Measurements from ENCODE around the gene HSPB6.
A peak's percentile ranks its signal among the peaks of the same experiment; 100 is the strongest.

Gene HSPB6

GRCh38 chr19:35720163-35720524 lies 36.7 kb downstream of the HSPB6 start:
- no peak for TF ChIP-seq POLR2A (IDR thresholded peaks at IDR 0.05; ENCODE audit: low read length)
- no peak for TF ChIP-seq GATA1 (IDR thresholded peaks at IDR 0.05; ENCODE audit: low read depth, low read length)
- no peak for DNase-seq

- TF ChIP-seq GATA1 (IDR thresholded peaks at IDR 0.05; ENCODE audit: low read depth, low read length) (no peak), POLR2A (IDR thresholded peaks at IDR 0.05; ENCODE audit: low read length) (no peak)
- DNase-seq: no peak
These were observed 37.2 kb downstream of the HSPB6 start for GRCh38 chr19:35719402-35720162.

DNA sequence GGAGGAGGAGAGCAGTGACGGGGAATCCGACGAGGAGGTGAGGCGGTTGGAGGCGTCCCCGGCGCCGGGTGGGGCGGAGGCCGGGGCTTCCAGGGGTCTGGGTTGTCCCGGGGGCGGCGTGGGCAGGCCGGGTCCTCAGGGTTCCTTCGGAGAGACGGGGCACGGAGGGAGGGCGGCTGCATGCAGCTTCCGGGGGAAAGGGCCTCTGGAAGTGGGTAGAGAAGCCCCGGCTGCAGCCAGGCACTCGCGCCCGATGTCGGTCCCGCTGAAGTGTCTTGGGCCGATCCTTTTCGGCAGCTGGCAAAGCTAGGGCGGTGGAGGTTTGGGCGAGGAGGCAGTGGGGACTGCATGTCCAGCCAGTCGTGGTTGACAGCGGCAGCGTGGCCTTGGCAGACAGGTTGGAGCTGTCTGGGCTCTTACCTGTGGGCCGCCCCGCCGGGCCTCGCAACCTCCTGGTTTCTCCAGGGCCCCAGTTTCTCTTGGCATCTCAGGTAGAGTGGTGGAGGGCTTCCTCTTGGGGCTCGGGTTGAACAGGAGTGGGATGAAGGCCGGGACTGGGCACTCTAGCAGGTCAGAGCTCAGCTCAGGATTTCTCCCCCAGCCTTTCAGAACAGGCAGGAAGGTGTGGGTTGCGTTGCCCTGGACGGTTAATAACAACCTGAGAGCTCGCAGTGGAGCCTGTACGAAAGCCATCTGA lies 38.3 kb downstream of the HSPB6 start:
- TF ChIP-seq GATA1 (IDR thresholded peaks at IDR 0.05; ENCODE audit: low read depth, low read length): no peak
- no peak for TF ChIP-seq POLR2A (IDR thresholded peaks at IDR 0.05; ENCODE audit: low read length)
- peak; percentile 60 to 67 for DNase-seq

GRCh38 chr19:35717665-35718344 lies 39.0 kb downstream of the HSPB6 start, which contains the start of gene KMT2B:
Gene KMT2B, plus strand, starts transcription at chr19:35718003. Its CDS starts 16 bp downstream, at chr19:35718019.
- TF ChIP-seq POLR2A (IDR thresholded peaks at IDR 0.05; ENCODE audit: low read length) (no peak), GATA1 (IDR thresholded peaks at IDR 0.05; ENCODE audit: low read depth, low read length) (no peak)
- peak; percentile 94 to 97 for DNase-seq

DNA sequence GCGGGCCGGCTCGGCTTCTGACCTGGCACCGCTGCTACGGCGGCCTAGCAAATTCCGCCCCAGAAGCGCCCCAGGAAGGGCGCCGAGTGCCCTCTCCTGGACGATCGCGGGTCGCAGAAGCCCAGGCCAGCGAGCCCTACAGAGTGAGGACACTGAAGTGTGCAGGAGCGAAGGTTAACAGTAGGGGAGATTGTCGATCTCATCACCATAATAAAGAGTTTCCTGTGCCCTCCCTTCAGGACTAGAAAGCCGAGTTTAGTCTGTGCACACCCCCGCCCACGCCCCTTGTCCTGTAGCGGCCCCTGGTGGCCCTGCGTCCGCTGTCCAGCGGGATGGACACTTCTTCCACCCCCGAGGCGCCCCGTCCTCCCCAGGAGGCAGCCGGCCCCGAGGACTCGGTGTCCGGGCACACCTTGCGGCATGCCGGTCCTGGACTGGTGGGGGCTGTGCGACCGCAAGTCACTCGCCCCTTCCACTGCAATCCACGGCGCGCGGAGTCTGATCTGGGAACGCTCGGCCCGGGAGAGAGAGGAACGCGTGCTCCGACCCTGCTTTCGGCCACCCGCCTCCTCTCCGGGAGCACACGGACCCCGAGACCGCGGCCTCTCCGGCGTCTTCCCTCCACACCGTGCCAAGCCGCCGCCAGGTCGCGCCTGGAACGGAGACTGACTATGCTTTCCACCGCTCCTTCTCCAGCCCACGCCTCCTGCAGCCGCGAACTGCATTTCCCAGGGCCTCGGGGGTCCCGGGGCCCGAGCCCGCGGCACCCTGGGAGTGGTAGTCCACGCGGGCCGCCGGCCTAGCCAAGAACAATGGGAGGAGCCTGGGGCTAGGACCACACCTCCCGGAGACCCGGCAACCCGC lies 39.8 kb downstream of the HSPB6 start:
- no peak for TF ChIP-seq POLR2A (IDR thresholded peaks at IDR 0.05; ENCODE audit: low read length)
- TF ChIP-seq GATA1 (IDR thresholded peaks at IDR 0.05; ENCODE audit: low read depth, low read length): no peak

GRCh38 chr19:35715981-35716800 lies 40.6 kb downstream of the HSPB6 start:
- TF ChIP-seq POLR2A (IDR thresholded peaks at IDR 0.05; ENCODE audit: low read length): no peak
- TF ChIP-seq GATA1 (IDR thresholded peaks at IDR 0.05; ENCODE audit: low read depth, low read length): no peak
- no peak for DNase-seq

More for the DNA sequence above, 39.8 kb downstream of the HSPB6 start:
- peak; percentile 89 to 97 for DNase-seq

GRCh38 chr19:35715355-35715809 lies 41.4 kb downstream of the HSPB6 start:
- no peak for TF ChIP-seq GATA1 (IDR thresholded peaks at IDR 0.05; ENCODE audit: low read depth, low read length)
- DNase-seq: no peak

- TF ChIP-seq POLR2A (IDR thresholded peaks at IDR 0.05; ENCODE audit: low read length): no peak
- TF ChIP-seq GATA1 (IDR thresholded peaks at IDR 0.05; ENCODE audit: low read depth, low read length): no peak
- peak in 1 of 2 experiments; percentile 24 for DNase-seq
These were observed 42.1 kb downstream of the HSPB6 start for GRCh38 chr19:35714601-35715354.

- DNase-seq: peak; percentile 43 to 47
- TF ChIP-seq POLR2A (IDR thresholded peaks at IDR 0.05; ENCODE audit: low read length) (no peak), GATA1 (IDR thresholded peaks at IDR 0.05; ENCODE audit: low read depth, low read length) (no peak)
These were observed 42.8 kb downstream of the HSPB6 start for GRCh38 chr19:35713904-35714495.

GRCh38 chr19:35713506-35713850 lies 43.4 kb downstream of the HSPB6 start:
- no peak for DNase-seq
- TF ChIP-seq POLR2A (IDR thresholded peaks at IDR 0.05; ENCODE audit: low read length): no peak
- TF ChIP-seq GATA1 (IDR thresholded peaks at IDR 0.05; ENCODE audit: low read depth, low read length): no peak

DNA sequence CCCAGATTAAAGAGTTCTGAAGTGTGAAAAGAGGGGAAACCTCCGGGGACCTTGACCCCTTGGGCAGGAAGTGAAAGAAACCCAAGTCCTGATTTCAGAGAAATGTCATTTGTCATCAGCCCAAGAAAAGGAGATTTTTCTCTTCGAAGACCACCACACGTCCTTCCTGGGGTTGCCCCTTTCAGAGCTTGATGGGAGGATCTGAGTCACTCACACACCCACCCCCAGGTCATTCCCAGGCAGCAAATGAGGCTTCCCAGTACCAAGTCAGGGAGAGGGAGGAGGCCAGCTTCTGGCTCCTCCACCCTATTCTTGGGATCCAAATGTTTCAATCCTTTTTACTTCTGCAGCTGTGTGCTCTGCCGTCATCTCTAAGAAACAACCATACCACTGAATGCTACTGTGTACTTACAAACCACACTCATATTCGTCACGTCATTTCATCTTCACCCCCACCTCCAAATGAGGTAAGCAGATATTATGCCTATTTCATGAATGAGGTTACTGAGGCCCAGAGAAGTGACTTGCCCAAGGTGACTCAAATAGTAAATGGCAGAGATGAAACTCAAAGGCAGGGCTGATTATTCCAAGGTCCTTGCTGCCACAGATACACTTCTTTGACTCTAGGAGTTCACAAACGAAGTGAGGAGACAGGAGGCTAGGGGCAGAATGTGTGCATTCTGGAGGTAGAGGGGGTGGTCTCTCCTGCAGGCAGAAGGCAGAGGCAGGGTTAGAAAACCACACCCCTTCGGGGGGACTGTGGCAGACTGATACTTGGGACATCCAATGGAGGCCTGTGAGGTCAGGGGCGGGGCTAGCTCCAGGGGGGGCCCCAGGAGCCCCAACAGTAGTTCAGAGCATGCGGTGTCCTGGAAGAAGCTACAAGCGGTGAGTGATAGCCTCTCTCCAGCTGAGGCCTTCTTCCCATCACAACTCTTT lies 44.0 kb downstream of the HSPB6 start:
- DNase-seq: peak in 1 of 2 experiments; percentile 41
- TF ChIP-seq GATA1 (IDR thresholded peaks at IDR 0.05; ENCODE audit: low read depth, low read length) (no peak), POLR2A (IDR thresholded peaks at IDR 0.05; ENCODE audit: low read length) (no peak)

Data from erythroblast (primary cell).